HepG2 (cell line): ENCODE measurements around the gene SLC12A3. TPM values are rescaled to one million over a fixed set of nuclear protein-coding genes. Genes with fewer than 3 reads are reported as not detected.

Experiments used
- CREBL2 ChIP-seq: sonication (generic); formaldehyde crosslinking; IDR thresholded peaks from 2 replicates; pipeline ENCODE4 v1.8.1; 2023; ENCODE audit warnings: missing genetic modification reagents, mild to moderate bottlenecking, borderline replicate concordance
- FOXM1 ChIP-seq: sonication (generic); formaldehyde crosslinking; IDR thresholded peaks from 2 replicates; pipeline ENCODE4 v1.5.0; 2020; ENCODE audit warnings: missing genetic modification reagents
- NFIB ChIP-seq: sonication (generic); formaldehyde crosslinking; IDR thresholded peaks from 2 replicates; pipeline ENCODE4 v1.9.0; 2021; ENCODE audit warnings: missing genetic modification reagents, mild to moderate bottlenecking, borderline replicate concordance
- NRL ChIP-seq: sonication (generic); formaldehyde crosslinking; IDR thresholded peaks from 2 replicates; pipeline ENCODE4 v1.5.0; 2020; ENCODE audit warnings: missing genetic modification reagents, mild to moderate bottlenecking, moderate library complexity, borderline replicate concordance
- PHF21A ChIP-seq: sonication (generic); formaldehyde crosslinking; IDR thresholded peaks from 2 replicates; pipeline ENCODE4 v1.5.0; 2020; ENCODE audit warnings: mild to moderate bottlenecking, missing genetic modification reagents
- PLRG1 ChIP-seq: fragments of 450-650 bp; conservative IDR thresholded peaks from 2 replicates; pipeline ENCODE4 v1.6.1; 2016
- PRDM4 ChIP-seq: sonication (generic); formaldehyde crosslinking; IDR thresholded peaks from 2 replicates; pipeline ENCODE4 v1.9.0; 2021; ENCODE audit warnings: missing genetic modification reagents, borderline replicate concordance
- PRPF4 ChIP-seq: fragments of 200-400 bp; formaldehyde crosslinking; IDR thresholded peaks from 2 replicates; pipeline ENCODE4 v1.6.1; 2016; ENCODE audit warnings: low read length, low read depth; ENCODE audit not compliant: poor library complexity, severe bottlenecking
- SCMH1 ChIP-seq: sonication (generic); formaldehyde crosslinking; IDR thresholded peaks from 2 replicates; pipeline ENCODE4 v1.9.0; 2021; ENCODE audit warnings: missing genetic modification reagents, mild to moderate bottlenecking, borderline replicate concordance
- SP140L ChIP-seq: sonication (generic); formaldehyde crosslinking; IDR thresholded peaks from 2 replicates; pipeline ENCODE4 v1.4.0; 2020; ENCODE audit warnings: missing genetic modification reagents, borderline replicate concordance
- TAF1 ChIP-seq: sonication (generic); formaldehyde crosslinking; IDR thresholded peaks from 2 replicates; pipeline ENCODE4 v1.4.0; 2020; ENCODE audit warnings: missing genetic modification reagents
- TMF1 ChIP-seq: sonication (generic); formaldehyde crosslinking; IDR thresholded peaks from 2 replicates; pipeline ENCODE4 v1.8.1; 2022; ENCODE audit warnings: low read depth, missing genetic modification reagents
- ZBTB8A ChIP-seq: sonication (generic); formaldehyde crosslinking; IDR thresholded peaks from 2 replicates; pipeline ENCODE4 v1.4.0; 2020; ENCODE audit warnings: mild to moderate bottlenecking, low read depth, missing genetic modification reagents, borderline replicate concordance
- ZFP82 ChIP-seq: sonication (generic); formaldehyde crosslinking; IDR thresholded peaks from 2 replicates; pipeline ENCODE4 v1.5.1; 2020; ENCODE audit warnings: mild to moderate bottlenecking, missing genetic modification reagents, borderline replicate concordance
- ZNF205 ChIP-seq: IDR thresholded peaks from 2 replicates; pipeline ENCODE4 v1.6.1; 2018; ENCODE audit warnings: missing biosample characterization, missing genetic modification reagents
- ZNF225 ChIP-seq: sonication (generic); formaldehyde crosslinking; IDR thresholded peaks from 2 replicates; pipeline ENCODE4 v1.4.0; 2020; ENCODE audit warnings: mild to moderate bottlenecking, missing genetic modification reagents
- ZNF263 ChIP-seq: sonication (generic); formaldehyde crosslinking; IDR thresholded peaks from 2 replicates; pipeline ENCODE4 v1.4.0; 2020; ENCODE audit warnings: missing genetic modification reagents
- ZNF775 ChIP-seq: sonication (generic); formaldehyde crosslinking; IDR thresholded peaks from 2 replicates; pipeline ENCODE4 v1.4.0; 2020; ENCODE audit warnings: missing genetic modification reagents, mild to moderate bottlenecking, moderate library complexity, borderline replicate concordance
- polyA plus RNA-seq, 8 experiments: library from polyadenylated mRNA; depleted of rRNA in 3 of 8; stranded (reverse) in 7 of 8; unstranded in 1 of 8; fragments of >200 nt; fragmentation: Illumina TruSeq in 4 of 8; extraction: Trizol in 4 of 8; gene quantifications; 2 replicates each; pipeline versions ENCODE4 v1.2.1 to v1.2.3, GENCODE V29; 2011 to 2016; ENCODE audit warnings: low read depth in 4 of 8, missing spikeins in 1 of 8, mixed read lengths in 1 of 8; ENCODE audit not compliant: insufficient read depth in 1 of 8
- total RNA-seq, 5 experiments: library from RNA; depleted of rRNA; stranded (reverse); fragments of >200 nt; fragmentation: Illumina TruSeq; extraction: Trizol; gene quantifications; 2 replicates each; pipeline ENCODE4 v1.2.3, GENCODE V29; 2016; ENCODE audit warnings: low read depth in 1 of 5
- TF ChIP-seq, protein P1 (sequence below): sonication (generic); formaldehyde crosslinking; IDR thresholded peaks from 2 replicates; pipeline ENCODE4 v1.5.0; 2020; ENCODE audit warnings: missing genetic modification reagents
- TF ChIP-seq, protein P2 (sequence below): sonication (generic); formaldehyde crosslinking; IDR thresholded peaks from 2 replicates; pipeline ENCODE4 v1.9.0; 2021; ENCODE audit warnings: missing genetic modification reagents, mild to moderate bottlenecking, borderline replicate concordance

SLC12A3 gene
- total and polyA plus RNA-seq, 2 of the 13 experiments (the other 11 are each of a cell fraction or from before 2014, with no cell fraction given): 6.2 TPM; not detected in 1

DNA sequence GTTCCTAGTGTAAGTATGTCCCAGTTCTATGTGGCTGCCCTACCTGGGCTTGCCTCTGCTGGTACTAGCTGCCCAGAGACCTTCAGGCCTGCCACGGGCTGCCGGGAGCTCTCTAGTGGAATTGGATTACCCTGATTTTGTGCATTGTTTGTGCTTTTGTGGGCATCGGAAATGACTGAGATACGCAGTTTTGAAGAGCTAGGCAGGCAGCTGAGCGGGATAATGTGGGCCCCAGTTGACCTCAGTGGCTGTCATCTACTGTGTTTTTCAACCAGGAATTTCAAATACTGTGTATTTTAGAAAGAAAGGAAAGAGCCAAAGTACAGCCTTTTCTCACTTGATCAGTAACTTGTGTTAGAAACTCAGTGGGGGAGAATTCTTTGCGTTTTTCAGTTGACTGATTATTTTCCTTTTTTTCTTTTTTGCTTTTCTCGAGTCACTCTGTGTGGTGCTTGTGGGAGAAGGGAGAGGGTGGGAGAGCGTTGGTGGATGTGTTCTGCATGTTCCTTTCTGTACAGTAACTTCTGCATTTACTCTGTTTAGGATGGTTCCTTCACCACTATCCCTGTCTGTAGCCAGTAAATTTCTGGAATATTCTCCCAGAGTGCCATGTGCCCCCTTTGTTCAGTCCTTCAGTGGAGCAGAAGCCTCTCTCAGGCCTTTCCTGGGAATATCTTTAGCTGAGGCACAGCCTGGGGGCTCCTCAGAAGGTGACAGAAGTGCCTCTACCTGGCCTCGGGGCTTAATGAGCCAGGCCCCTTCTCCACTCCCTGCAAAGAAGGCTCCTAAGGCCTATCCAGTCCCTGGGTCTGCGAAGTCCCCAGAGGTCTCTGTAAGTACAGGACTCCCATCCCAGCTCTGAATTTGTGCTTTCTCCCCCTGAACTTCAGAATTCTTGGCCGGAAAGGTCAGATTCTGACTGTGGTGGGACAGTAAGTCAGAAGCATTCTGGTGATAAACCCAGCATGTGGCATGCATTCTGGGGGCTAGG is 15.0 kb upstream of the SLC12A3 start (continued):
- TF ChIP-seq TMF1 (CRISPR knock-in tag) (no peak), SP140L (no peak), ZFP82 (CRISPR knock-in tag) (no peak), TAF1 (CRISPR knock-in tag) (no peak), ZBTB8A (CRISPR knock-in tag) (no peak), ZNF225 (CRISPR knock-in tag) (no peak), ZNF205 (no peak; the same call in none of the 2 replicates), PRPF4 (no peak), NRL (CRISPR knock-in tag) (no peak), PHF21A (CRISPR knock-in tag) (peak; percentile 93), ZNF263 (CRISPR knock-in tag) (no peak), PLRG1 (no peak), CREBL2 (CRISPR knock-in tag) (no peak), SCMH1 (CRISPR knock-in tag) (no peak), NFIB (CRISPR knock-in tag) (no peak), PRDM4 (no peak), FOXM1 (CRISPR knock-in tag) (no peak), ZNF775 (CRISPR knock-in tag) (no peak)
- TF ChIP-seq, protein P1, sequence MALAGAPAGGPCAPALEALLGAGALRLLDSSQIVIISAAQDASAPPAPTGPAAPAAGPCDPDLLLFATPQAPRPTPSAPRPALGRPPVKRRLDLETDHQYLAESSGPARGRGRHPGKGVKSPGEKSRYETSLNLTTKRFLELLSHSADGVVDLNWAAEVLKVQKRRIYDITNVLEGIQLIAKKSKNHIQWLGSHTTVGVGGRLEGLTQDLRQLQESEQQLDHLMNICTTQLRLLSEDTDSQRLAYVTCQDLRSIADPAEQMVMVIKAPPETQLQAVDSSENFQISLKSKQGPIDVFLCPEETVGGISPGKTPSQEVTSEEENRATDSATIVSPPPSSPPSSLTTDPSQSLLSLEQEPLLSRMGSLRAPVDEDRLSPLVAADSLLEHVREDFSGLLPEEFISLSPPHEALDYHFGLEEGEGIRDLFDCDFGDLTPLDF: no peak
- TF ChIP-seq, protein P2, sequence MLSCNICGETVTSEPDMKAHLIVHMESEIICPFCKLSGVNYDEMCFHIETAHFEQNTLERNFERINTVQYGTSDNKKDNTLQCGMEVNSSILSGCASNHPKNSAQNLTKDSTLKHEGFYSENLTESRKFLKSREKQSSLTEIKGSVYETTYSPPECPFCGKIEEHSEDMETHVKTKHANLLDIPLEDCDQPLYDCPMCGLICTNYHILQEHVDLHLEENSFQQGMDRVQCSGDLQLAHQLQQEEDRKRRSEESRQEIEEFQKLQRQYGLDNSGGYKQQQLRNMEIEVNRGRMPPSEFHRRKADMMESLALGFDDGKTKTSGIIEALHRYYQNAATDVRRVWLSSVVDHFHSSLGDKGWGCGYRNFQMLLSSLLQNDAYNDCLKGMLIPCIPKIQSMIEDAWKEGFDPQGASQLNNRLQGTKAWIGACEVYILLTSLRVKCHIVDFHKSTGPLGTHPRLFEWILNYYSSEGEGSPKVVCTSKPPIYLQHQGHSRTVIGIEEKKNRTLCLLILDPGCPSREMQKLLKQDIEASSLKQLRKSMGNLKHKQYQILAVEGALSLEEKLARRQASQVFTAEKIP: no peak
